Measurements from ENCODE around the gene HMGXB4.
"Not testable (repeated sequence)": the region's sequence is repeated elsewhere in the genome, so short reads cannot be mapped to it uniquely, and the experiment has no call there.

The HMGXB4 gene

GRCh38 chr22:35257321-35258190, at the start of gene HMGXB4:
HMGXB4 (plus strand) TSS chr22:35257493; CDS start chr22:35262391, 4,898 bp downstream.
- DNase-seq, result peak; percentile 89

GRCh38 chr22:35208003-35208402, 49.3 kb upstream of the HMGXB4 start:
- no peak for DNase-seq

- DNase-seq, result no peak
Observed at GRCh38 chr22:35209203-35209602, 48.1 kb upstream of the HMGXB4 start.

- no peak for DNase-seq
Observed at GRCh38 chr22:35212009-35212408, 45.3 kb upstream of the HMGXB4 start.

GRCh38 chr22:35212996-35213395, 44.3 kb upstream of the HMGXB4 start:
- no peak for DNase-seq

- no peak for DNase-seq
Observed at GRCh38 chr22:35214968-35215367, 42.3 kb upstream of the HMGXB4 start.

- no peak for DNase-seq
Observed at GRCh38 chr22:35215993-35216392, 41.3 kb upstream of the HMGXB4 start.

- DNase-seq, result no peak
Observed at GRCh38 chr22:35217527-35217926, 39.8 kb upstream of the HMGXB4 start.

GRCh38 chr22:35218079-35218478, 39.2 kb upstream of the HMGXB4 start:
- DNase-seq, result no peak

GRCh38 chr22:35219012-35219411, 38.3 kb upstream of the HMGXB4 start:
- no peak for DNase-seq

- no peak for DNase-seq
Observed at GRCh38 chr22:35220221-35220620, 37.1 kb upstream of the HMGXB4 start.

GRCh38 chr22:35225010-35225409, 32.3 kb upstream of the HMGXB4 start:
- no peak for DNase-seq

GRCh38 chr22:35226958-35227647, 30.2 kb upstream of the HMGXB4 start:
- DNase-seq, result no peak

- DNase-seq, result no peak
Observed at GRCh38 chr22:35229865-35230264, 27.4 kb upstream of the HMGXB4 start.

GRCh38 chr22:35230417-35230816, 26.9 kb upstream of the HMGXB4 start:
- no peak for DNase-seq

GRCh38 chr22:35230839-35231584, 26.3 kb upstream of the HMGXB4 start:
- no peak for DNase-seq

- peak; percentile 58 for DNase-seq
Observed at GRCh38 chr22:35231585-35232084, 25.7 kb upstream of the HMGXB4 start.

GRCh38 chr22:35238749-35239148, 18.5 kb upstream of the HMGXB4 start:
- not testable (repeated sequence) for DNase-seq

GRCh38 chr22:35244507-35244906, 12.8 kb upstream of the HMGXB4 start:
- DNase-seq, result not testable (repeated sequence)

GRCh38 chr22:35250156-35250555, 7.1 kb upstream of the HMGXB4 start:
- peak; percentile 21 for DNase-seq

- DNase-seq, result no peak
Observed at GRCh38 chr22:35253946-35254345, 3.3 kb upstream of the HMGXB4 start.

GRCh38 chr22:35257002-35257320, 332 bp upstream of the HMGXB4 start:
- DNase-seq, result no peak
